ENCODE results near the gene TOX2. TPM values are rescaled to one million over a fixed set of nuclear protein-coding genes. Genes with fewer than 3 reads are reported as not detected.

Gene TOX2
- total and polyA plus RNA-seq, 5 donors from 2014 or later = 2.0 to 9.2 (median 3.4) TPM

DNA sequence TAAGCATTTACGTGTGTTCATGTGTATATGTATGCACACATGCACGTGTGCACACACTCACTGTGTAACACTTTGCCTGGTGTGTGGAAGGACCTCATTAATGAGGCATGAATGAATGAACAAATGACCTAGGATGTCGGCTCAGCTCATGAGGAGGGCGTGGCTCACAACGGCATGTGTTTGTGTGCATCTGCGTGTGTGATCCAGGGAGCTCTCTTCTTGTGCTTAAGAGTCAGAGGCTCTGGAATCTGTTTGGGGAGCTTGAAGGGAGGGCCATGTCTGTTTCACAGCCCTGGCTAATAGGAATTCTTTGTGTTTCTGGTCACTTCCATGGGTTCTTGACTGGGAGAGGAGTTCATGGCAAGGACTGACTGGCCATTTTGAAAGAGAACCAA is 32.7 kb downstream of the TOX2 start:
- Histone ChIP-seq H3K27me3 (ENCODE audit: control insufficient read depth, insufficient read depth, low read length) (no peaks in the 10 kb centered on the region), H3K27ac (ENCODE audit: insufficient read depth, low read length, poor library complexity, severe bottlenecking) (no peak overlapping the region), H3K4me3 (ENCODE audit: low read depth, low read length) (no peak overlapping the region), H3K36me3 (ENCODE audit: control insufficient read depth, insufficient read depth, low read length) (no peaks in the 10 kb centered on the region), H3K9me3 (ENCODE audit: control insufficient read depth in 2 of 2, low read length in 2 of 2) (no peaks in the 10 kb centered on the region), H3K4me1 (ENCODE audit: control insufficient read depth, insufficient read depth, low read length, poor library complexity, severe bottlenecking) (peaks cover 62% of the 10 kb centered on the region)
- peak overlapping the region in 1 of 4 donors; percentile 50 for H3K4me3 Mint-ChIP-seq
- peak overlapping the region in 1 of 3 donors; percentile 9 for H3K27ac Mint-ChIP-seq
- H3K9me3 Mint-ChIP-seq = no peaks in the 10 kb centered on the region
- peaks cover 37 to 88% (median 61%) of the 10 kb centered on the region in 4 donors for H3K4me1 Mint-ChIP-seq
- DNase-seq (no peak), ATAC-seq (ENCODE audit: low read depth in 2 of 2) (no peak)
- H3K27me3 Mint-ChIP-seq = peaks cover 9% of the 10 kb centered on the region
- no peaks in the 10 kb centered on the region for H3K36me3 Mint-ChIP-seq

DNA sequence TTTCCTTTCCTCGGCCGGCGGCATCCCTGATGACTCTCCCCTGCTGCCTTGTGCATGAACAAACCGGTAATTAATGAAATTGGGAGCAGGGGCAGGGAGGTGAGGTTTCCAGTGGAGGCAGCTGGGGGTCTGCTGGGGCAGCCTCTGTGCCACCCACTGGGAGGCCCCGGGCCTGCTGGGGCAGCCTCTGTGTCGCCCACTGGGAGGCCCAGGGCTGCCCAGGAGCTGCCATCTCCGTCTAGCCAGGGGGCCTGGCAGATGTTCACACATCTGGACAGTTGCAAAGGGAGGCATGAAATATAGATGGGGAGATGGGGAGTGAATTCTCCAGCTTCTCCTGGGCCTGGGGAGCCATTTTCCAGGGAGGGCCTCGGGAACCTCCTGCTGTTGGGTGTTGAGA is 33.8 kb downstream of the TOX2 start:
- no peaks in the 10 kb centered on the region for H3K27me3 ChIP-seq (ENCODE audit: control insufficient read depth, insufficient read depth, low read length)
- DNase-seq (no peak), ATAC-seq (ENCODE audit: low read depth in 2 of 2) (no peak)
- no peak overlapping the region for H3K27ac Mint-ChIP-seq
- H3K36me3 Mint-ChIP-seq = no peaks in the 10 kb centered on the region
- no peaks in the 10 kb centered on the region for H3K9me3 Mint-ChIP-seq
- no peaks in the 10 kb centered on the region for H3K36me3 ChIP-seq (ENCODE audit: control insufficient read depth, insufficient read depth, low read length)
- H3K27me3 Mint-ChIP-seq = peaks cover 4% of the 10 kb centered on the region
- no peak overlapping the region for H3K27ac ChIP-seq (ENCODE audit: insufficient read depth, low read length, poor library complexity, severe bottlenecking)
- H3K4me1 ChIP-seq (ENCODE audit: control insufficient read depth, insufficient read depth, low read length, poor library complexity, severe bottlenecking) = peaks cover 52% of the 10 kb centered on the region
- no peaks in the 10 kb centered on the region for H3K9me3 ChIP-seq (ENCODE audit: control insufficient read depth in 2 of 2, low read length in 2 of 2)
- H3K4me3 Mint-ChIP-seq = no peak overlapping the region
- H3K4me3 ChIP-seq (ENCODE audit: low read depth, low read length) = no peak overlapping the region
- H3K4me1 Mint-ChIP-seq = peaks cover 28 to 88% (median 62%) of the 10 kb centered on the region in 4 donors

DNA sequence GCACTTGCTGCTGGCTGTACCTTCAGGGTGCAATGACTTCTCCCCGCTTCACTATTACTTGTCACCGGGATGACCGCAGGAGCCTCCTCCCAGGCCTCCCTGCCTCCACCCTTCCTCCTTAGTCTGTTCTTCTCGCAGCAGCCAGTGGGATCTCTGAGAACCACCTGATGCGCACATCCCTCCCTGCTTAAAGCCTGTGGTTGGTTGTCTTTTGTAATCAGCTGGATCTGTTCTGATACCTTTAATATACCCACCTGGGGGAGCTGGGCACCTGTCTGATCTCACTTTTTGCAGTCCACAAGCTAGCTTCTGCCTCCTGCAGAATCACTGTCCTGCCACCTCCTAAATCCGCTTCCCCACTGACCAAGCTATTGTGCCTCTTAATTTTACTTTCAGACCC is 34.6 kb downstream of the TOX2 start:
- H3K27ac Mint-ChIP-seq = peak overlapping the region in 1 of 3 donors; percentile 47
- H3K36me3 ChIP-seq (ENCODE audit: control insufficient read depth, insufficient read depth, low read length) = no peaks in the 10 kb centered on the region
- no peak overlapping the region for H3K27ac ChIP-seq (ENCODE audit: insufficient read depth, low read length, poor library complexity, severe bottlenecking)
- H3K27me3 Mint-ChIP-seq = peaks cover 4% of the 10 kb centered on the region
- no peak overlapping the region for H3K4me3 ChIP-seq (ENCODE audit: low read depth, low read length)
- ATAC-seq (ENCODE audit: low read depth in 2 of 2) (no peak), DNase-seq (no peak)
- no peaks in the 10 kb centered on the region for H3K9me3 ChIP-seq (ENCODE audit: control insufficient read depth in 2 of 2, low read length in 2 of 2)
- H3K9me3 Mint-ChIP-seq = no peaks in the 10 kb centered on the region
- no peaks in the 10 kb centered on the region for H3K36me3 Mint-ChIP-seq
- H3K4me1 ChIP-seq (ENCODE audit: control insufficient read depth, insufficient read depth, low read length, poor library complexity, severe bottlenecking) = peaks cover 57% of the 10 kb centered on the region
- H3K4me3 Mint-ChIP-seq = peak overlapping the region in 3 of 4 donors; percentile 77 to 87 (median 80)
- no peaks in the 10 kb centered on the region for H3K27me3 ChIP-seq (ENCODE audit: control insufficient read depth, insufficient read depth, low read length)
- H3K4me1 Mint-ChIP-seq = peaks cover 24 to 89% (median 62%) of the 10 kb centered on the region in 4 donors

GRCh38 chr20:43949741-43950618 is 35.3 kb downstream of the TOX2 start:
- Mint-ChIP-seq H3K9me3 (no peaks in the 10 kb centered on the region), H3K4me3 (peak overlapping the region; percentile 77 to 87 (median 82)), H3K27ac (peak overlapping the region; percentile 47 to 93 (median 62)), H3K36me3 (no peaks in the 10 kb centered on the region), H3K27me3 (peaks cover 4% of the 10 kb centered on the region), H3K4me1 (peaks cover 26 to 89% (median 67%) of the 10 kb centered on the region in 4 donors)
- Histone ChIP-seq H3K9me3 (ENCODE audit: control insufficient read depth in 2 of 2, low read length in 2 of 2) (no peaks in the 10 kb centered on the region), H3K27ac (ENCODE audit: insufficient read depth, low read length, poor library complexity, severe bottlenecking) (no peak overlapping the region), H3K36me3 (ENCODE audit: control insufficient read depth, insufficient read depth, low read length) (no peaks in the 10 kb centered on the region), H3K4me1 (ENCODE audit: control insufficient read depth, insufficient read depth, low read length, poor library complexity, severe bottlenecking) (peaks cover 58% of the 10 kb centered on the region), H3K27me3 (ENCODE audit: control insufficient read depth, insufficient read depth, low read length) (no peaks in the 10 kb centered on the region), H3K4me3 (ENCODE audit: low read depth, low read length) (peak overlapping the region; percentile 71)
- ATAC-seq (ENCODE audit: low read depth in 2 of 2) = peak; percentile 94 to 97
- DNase-seq = peak; percentile 49 to 91 (median 77)

DNA sequence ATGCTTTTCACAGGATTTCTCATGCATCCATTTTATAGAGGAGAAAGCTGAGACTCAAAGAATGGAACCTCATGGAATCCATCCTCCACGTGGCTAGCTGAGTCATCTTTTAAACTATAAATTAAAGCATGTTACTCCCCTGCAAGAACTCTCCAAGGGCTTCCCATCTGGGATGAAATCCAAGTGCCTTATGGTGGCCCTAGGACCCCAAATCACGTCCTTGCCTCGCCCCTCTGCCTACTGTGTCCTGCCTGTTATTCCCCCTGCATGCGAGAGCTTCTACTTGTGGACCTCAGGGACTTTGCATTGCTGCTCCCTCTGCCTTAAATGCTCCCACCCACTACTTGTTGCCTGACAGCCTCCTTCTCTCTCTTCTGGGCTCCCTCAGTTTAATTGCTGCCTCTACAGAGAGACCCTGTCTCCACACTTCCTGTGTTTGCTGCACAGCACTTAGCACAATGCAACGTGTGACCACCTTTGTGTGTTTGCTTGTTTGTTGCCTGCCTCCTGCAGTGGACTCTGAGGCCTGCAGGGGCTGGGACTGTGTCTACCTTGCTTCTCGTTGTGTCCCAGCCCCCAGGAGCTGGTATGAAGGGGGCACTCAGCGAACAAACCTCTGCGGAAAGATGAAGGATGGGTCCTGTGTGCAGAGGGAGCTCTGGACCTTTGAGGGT is 39.4 kb downstream of the TOX2 start:
- Histone ChIP-seq H3K27me3 (ENCODE audit: control insufficient read depth, insufficient read depth, low read length) (no peaks in the 10 kb centered on the region), H3K9me3 (ENCODE audit: control insufficient read depth in 2 of 2, low read length in 2 of 2) (peaks cover 0 to 3% of the 10 kb centered on the region in 2 experiments), H3K4me3 (ENCODE audit: low read depth, low read length) (no peak overlapping the region), H3K4me1 (ENCODE audit: control insufficient read depth, insufficient read depth, low read length, poor library complexity, severe bottlenecking) (peaks cover 70% of the 10 kb centered on the region), H3K36me3 (ENCODE audit: control insufficient read depth, insufficient read depth, low read length) (no peaks in the 10 kb centered on the region), H3K27ac (ENCODE audit: insufficient read depth, low read length, poor library complexity, severe bottlenecking) (no peak overlapping the region)
- peaks cover 0 to 11% (median 1%) of the 10 kb centered on the region in 7 donors for H3K9me3 Mint-ChIP-seq
- ATAC-seq (ENCODE audit: low read depth in 2 of 2) (no peak), DNase-seq (no peak)
- H3K27ac Mint-ChIP-seq = peak overlapping the region in 1 of 3 donors; percentile 9
- H3K4me3 Mint-ChIP-seq = peak overlapping the region in 2 of 4 donors; percentile 12 to 62
- peaks cover 36 to 89% (median 74%) of the 10 kb centered on the region in 4 donors for H3K4me1 Mint-ChIP-seq
- peaks cover 4% of the 10 kb centered on the region for H3K27me3 Mint-ChIP-seq
- H3K36me3 Mint-ChIP-seq = peaks cover 14% of the 10 kb centered on the region

DNA sequence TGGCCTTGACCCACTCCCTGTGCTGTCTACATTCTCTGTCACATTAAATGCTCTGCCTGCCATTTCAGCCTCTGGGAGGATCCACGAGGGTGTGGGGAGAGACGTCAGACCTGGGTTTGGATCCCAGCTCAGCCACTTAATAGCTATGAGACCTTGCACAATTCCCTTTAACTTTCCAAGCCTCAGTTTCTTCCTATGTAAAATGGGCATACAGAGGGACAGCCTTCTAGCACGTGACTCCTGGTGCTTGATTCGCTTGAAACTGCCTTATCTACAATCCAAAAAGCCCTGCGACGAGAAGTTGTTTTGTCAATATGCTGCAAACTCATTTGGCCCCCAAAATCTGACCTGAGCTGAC is 40.0 kb downstream of the TOX2 start:
- Mint-ChIP-seq H3K27ac (no peak overlapping the region), H3K36me3 (peaks cover 14% of the 10 kb centered on the region), H3K9me3 (peaks cover 0 to 11% (median 1%) of the 10 kb centered on the region in 7 donors), H3K27me3 (peaks cover 3% of the 10 kb centered on the region), H3K4me1 (peaks cover 37 to 89% (median 74%) of the 10 kb centered on the region in 4 donors), H3K4me3 (peak overlapping the region in 2 of 4 donors; percentile 31 to 62)
- ATAC-seq (ENCODE audit: low read depth in 2 of 2) (no peak), DNase-seq (no peak)
- Histone ChIP-seq H3K9me3 (ENCODE audit: control insufficient read depth in 2 of 2, low read length in 2 of 2) (peaks cover 0 to 3% of the 10 kb centered on the region in 2 experiments), H3K27me3 (ENCODE audit: control insufficient read depth, insufficient read depth, low read length) (no peaks in the 10 kb centered on the region), H3K4me3 (ENCODE audit: low read depth, low read length) (peak overlapping the region; percentile 68), H3K4me1 (ENCODE audit: control insufficient read depth, insufficient read depth, low read length, poor library complexity, severe bottlenecking) (peaks cover 70% of the 10 kb centered on the region), H3K27ac (ENCODE audit: insufficient read depth, low read length, poor library complexity, severe bottlenecking) (no peak overlapping the region), H3K36me3 (ENCODE audit: control insufficient read depth, insufficient read depth, low read length) (no peaks in the 10 kb centered on the region)

GRCh38 chr20:43955062-43955749 is 40.6 kb downstream of the TOX2 start:
- peaks cover 0 to 11% (median 1%) of the 10 kb centered on the region in 7 donors for H3K9me3 Mint-ChIP-seq

More at GRCh38 chr20:43955062-43955749, 40.6 kb downstream of the TOX2 start:
- ATAC-seq (ENCODE audit: low read depth in 2 of 2) = peak; percentile 86 to 87
- Mint-ChIP-seq H3K4me1 (peaks cover 33 to 89% (median 72%) of the 10 kb centered on the region in 4 donors), H3K36me3 (peaks cover 14% of the 10 kb centered on the region), H3K4me3 (peak overlapping the region; percentile 31 to 76 (median 65)), H3K27me3 (no peaks in the 10 kb centered on the region), H3K27ac (peak overlapping the region in 1 of 3 donors; percentile 8)
- Histone ChIP-seq H3K4me1 (ENCODE audit: control insufficient read depth, insufficient read depth, low read length, poor library complexity, severe bottlenecking) (peaks cover 70% of the 10 kb centered on the region), H3K27me3 (ENCODE audit: control insufficient read depth, insufficient read depth, low read length) (no peaks in the 10 kb centered on the region), H3K27ac (ENCODE audit: insufficient read depth, low read length, poor library complexity, severe bottlenecking) (no peak overlapping the region), H3K36me3 (ENCODE audit: control insufficient read depth, insufficient read depth, low read length) (no peaks in the 10 kb centered on the region), H3K9me3 (ENCODE audit: control insufficient read depth in 2 of 2, low read length in 2 of 2) (peaks cover 0 to 3% of the 10 kb centered on the region in 2 experiments), H3K4me3 (ENCODE audit: low read depth, low read length) (peak overlapping the region; percentile 68)
- DNase-seq = peak; percentile 11 to 69 (median 27)
